ENCODE data around the gene PTPRD. TPM values are rescaled to one million over a fixed set of nuclear protein-coding genes. Genes with fewer than 3 reads are reported as not detected.

Gene PTPRD
- total and polyA plus RNA-seq, 2 experiments from 2014 or later: 11.5 to 58.0 TPM

GRCh38 chr9:10236161-10236560, 376.6 kb downstream of the PTPRD start:
- Histone ChIP-seq H3K4me2 (no peak overlapping the region), H3K4me3 (no peak overlapping the region), H3K27ac (ENCODE audit: low read depth) (no peak overlapping the region), H2AFZ (no peak overlapping the region), H3K4me1 (ENCODE audit: insufficient read depth) (peaks cover 35% of the 10 kb centered on the region), H3K9me2 (ENCODE audit: insufficient read depth) (no peaks in the 10 kb centered on the region), H3K36me3 (ENCODE audit: insufficient read depth) (no peaks in the 10 kb centered on the region), H3F3A (replicated peaks; ENCODE audit: low read depth) (no peaks in the 10 kb centered on the region), H3K79me2 (replicated peaks; ENCODE audit: insufficient read depth) (no peaks in the 10 kb centered on the region), H3K27me3 (ENCODE audit: insufficient read depth) (no peaks in the 10 kb centered on the region), H4K20me1 (replicated peaks; ENCODE audit: insufficient read depth) (no peaks in the 10 kb centered on the region)
- no peaks in the 10 kb centered on the region; the same call in 2 of the 3 replicates for H3K36me3 Mint-ChIP-seq (ENCODE audit: low read depth)
- H3K27ac Mint-ChIP-seq: no peak overlapping the region
- H3K4me3 Mint-ChIP-seq: no peak overlapping the region
- DNase-seq (ENCODE audit: low spot score) (no peak), ATAC-seq (no peak)
- TF ChIP-seq JUNB (IDR thresholded peaks at IDR 0.05; ENCODE audit: unreplicated experiment) (no peak), CTCF (conservative IDR thresholded peaks at IDR 0.05; ENCODE audit: low read depth in 2 of 2) (no peak), POLR2AphosphoS5 (IDR thresholded peaks at IDR 0.05; ENCODE audit: low read depth) (no peak), ZNF462 (CRISPR knock-in tag; IDR thresholded peaks at IDR 0.05) (no peak), ZNF331 (CRISPR knock-in tag; IDR thresholded peaks at IDR 0.05; ENCODE audit: low read depth) (no peak), STAT1 (IDR thresholded peaks at IDR 0.05; ENCODE audit: unreplicated experiment) (no peak), NANOG (IDR thresholded peaks at IDR 0.05; ENCODE audit: borderline replicate concordance) (no peak)
- H3K4me1 Mint-ChIP-seq: peaks cover 34% of the 10 kb centered on the region
- H3K9me3 Mint-ChIP-seq: no peaks in the 10 kb centered on the region
- no peaks in the 10 kb centered on the region for H3K27me3 Mint-ChIP-seq (ENCODE audit: insufficient read depth, low read depth, poor library complexity)
